ENCODE results near the gene CFI. TPM values are rescaled to one million over a fixed set of nuclear protein-coding genes. Genes with fewer than 3 reads are reported as not detected.

The CFI gene
- total RNA-seq, 1 donor from 2014 or later, result not detected

DNA sequence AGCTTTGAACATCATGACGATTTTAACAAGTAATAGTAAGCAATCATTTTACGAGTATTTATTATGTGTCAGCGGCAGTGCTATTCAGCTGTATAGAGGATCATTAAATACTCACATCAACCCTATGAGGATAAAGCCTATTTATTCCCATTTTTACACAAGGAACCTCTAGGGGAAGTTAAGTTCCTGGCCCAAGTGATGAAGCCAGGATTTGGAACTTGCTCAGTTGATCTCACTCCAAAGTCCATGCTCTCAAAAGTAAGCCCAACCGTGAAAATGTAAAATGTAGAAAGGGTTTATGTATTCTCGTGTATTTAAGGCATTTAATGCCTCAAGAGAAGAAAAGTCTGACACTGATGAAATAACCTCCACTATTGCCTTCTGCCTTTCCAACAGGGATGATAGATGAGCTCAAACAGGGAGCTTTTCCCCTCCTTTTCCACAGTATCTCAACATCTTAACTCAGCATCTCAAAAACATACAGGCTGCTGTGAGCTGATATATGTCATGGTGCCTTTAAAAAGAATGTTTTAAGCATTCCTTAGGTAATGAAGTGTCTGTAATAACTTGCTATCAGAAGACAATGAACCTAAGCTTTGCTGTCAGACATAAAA is 36.9 kb downstream of the CFI start:
- Mint-ChIP-seq H3K27ac (ENCODE audit: unreplicated experiment) (no peak overlapping the region), H3K36me3 (ENCODE audit: unreplicated experiment) (no peaks in the 10 kb centered on the region), H3K9me3 (ENCODE audit: unreplicated experiment) (no peaks in the 10 kb centered on the region), H3K4me3 (ENCODE audit: unreplicated experiment) (no peak overlapping the region), H3K27me3 (ENCODE audit: unreplicated experiment) (no peaks in the 10 kb centered on the region), H3K4me1 (ENCODE audit: low read depth, unreplicated experiment) (no peaks in the 10 kb centered on the region)
- no peak for DNase-seq
- TF ChIP-seq, protein P1, sequence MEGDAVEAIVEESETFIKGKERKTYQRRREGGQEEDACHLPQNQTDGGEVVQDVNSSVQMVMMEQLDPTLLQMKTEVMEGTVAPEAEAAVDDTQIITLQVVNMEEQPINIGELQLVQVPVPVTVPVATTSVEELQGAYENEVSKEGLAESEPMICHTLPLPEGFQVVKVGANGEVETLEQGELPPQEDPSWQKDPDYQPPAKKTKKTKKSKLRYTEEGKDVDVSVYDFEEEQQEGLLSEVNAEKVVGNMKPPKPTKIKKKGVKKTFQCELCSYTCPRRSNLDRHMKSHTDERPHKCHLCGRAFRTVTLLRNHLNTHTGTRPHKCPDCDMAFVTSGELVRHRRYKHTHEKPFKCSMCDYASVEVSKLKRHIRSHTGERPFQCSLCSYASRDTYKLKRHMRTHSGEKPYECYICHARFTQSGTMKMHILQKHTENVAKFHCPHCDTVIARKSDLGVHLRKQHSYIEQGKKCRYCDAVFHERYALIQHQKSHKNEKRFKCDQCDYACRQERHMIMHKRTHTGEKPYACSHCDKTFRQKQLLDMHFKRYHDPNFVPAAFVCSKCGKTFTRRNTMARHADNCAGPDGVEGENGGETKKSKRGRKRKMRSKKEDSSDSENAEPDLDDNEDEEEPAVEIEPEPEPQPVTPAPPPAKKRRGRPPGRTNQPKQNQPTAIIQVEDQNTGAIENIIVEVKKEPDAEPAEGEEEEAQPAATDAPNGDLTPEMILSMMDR (IDR thresholded peaks at IDR 0.05; ENCODE audit: partially characterized antibody, unreplicated experiment), result no peak

- Mint-ChIP-seq H3K4me1 (ENCODE audit: low read depth, unreplicated experiment) (no peaks in the 10 kb centered on the region), H3K4me3 (ENCODE audit: unreplicated experiment) (no peak overlapping the region), H3K27ac (ENCODE audit: unreplicated experiment) (no peak overlapping the region), H3K27me3 (ENCODE audit: unreplicated experiment) (no peaks in the 10 kb centered on the region), H3K9me3 (ENCODE audit: unreplicated experiment) (no peaks in the 10 kb centered on the region), H3K36me3 (ENCODE audit: unreplicated experiment) (no peaks in the 10 kb centered on the region)
- no peak for DNase-seq
- TF ChIP-seq, protein P1 (IDR thresholded peaks at IDR 0.05; ENCODE audit: partially characterized antibody, unreplicated experiment), result no peak
Measured at GRCh38 chr4:109764376-109764775, 37.4 kb downstream of the CFI start.

- no peak overlapping the region for H3K4me3 Mint-ChIP-seq (ENCODE audit: unreplicated experiment)
- no peaks in the 10 kb centered on the region for H3K4me1 Mint-ChIP-seq (ENCODE audit: low read depth, unreplicated experiment)
- no peak overlapping the region for H3K27ac Mint-ChIP-seq (ENCODE audit: unreplicated experiment)
- H3K27me3 Mint-ChIP-seq (ENCODE audit: unreplicated experiment), result no peaks in the 10 kb centered on the region
- no peaks in the 10 kb centered on the region for H3K9me3 Mint-ChIP-seq (ENCODE audit: unreplicated experiment)
- no peak for DNase-seq
- no peaks in the 10 kb centered on the region for H3K36me3 Mint-ChIP-seq (ENCODE audit: unreplicated experiment)
- TF ChIP-seq, protein P1 (IDR thresholded peaks at IDR 0.05; ENCODE audit: partially characterized antibody, unreplicated experiment), result no peak
Measured at GRCh38 chr4:109760682-109761081, 41.1 kb downstream of the CFI start.

DNA sequence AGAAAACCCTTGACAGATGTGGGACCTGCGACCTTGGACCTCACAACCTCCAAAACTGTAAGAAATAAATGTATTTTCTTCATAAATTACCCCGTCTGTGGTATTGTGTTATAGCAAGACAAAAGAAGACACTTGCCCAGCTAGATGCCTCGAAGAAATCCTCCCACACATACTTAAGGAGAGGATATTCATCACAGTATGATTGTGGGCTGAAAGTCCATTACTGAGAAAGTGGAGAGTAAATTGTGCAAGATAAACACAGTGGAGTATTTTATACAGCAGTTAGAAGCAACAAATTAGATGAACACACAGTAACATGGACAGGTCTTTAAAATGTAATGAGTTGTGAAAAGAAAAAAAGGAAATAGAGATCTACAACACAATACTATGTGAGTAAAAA is 46.1 kb downstream of the CFI start:
- no peaks in the 10 kb centered on the region for H3K27me3 Mint-ChIP-seq (ENCODE audit: unreplicated experiment)
- DNase-seq, result no peak
- no peaks in the 10 kb centered on the region for H3K4me1 Mint-ChIP-seq (ENCODE audit: low read depth, unreplicated experiment)
- no peaks in the 10 kb centered on the region for H3K9me3 Mint-ChIP-seq (ENCODE audit: unreplicated experiment)
- H3K36me3 Mint-ChIP-seq (ENCODE audit: unreplicated experiment), result no peaks in the 10 kb centered on the region
- H3K4me3 Mint-ChIP-seq (ENCODE audit: unreplicated experiment), result no peak overlapping the region
- TF ChIP-seq, protein P1 (IDR thresholded peaks at IDR 0.05; ENCODE audit: partially characterized antibody, unreplicated experiment), result no peak
- H3K27ac Mint-ChIP-seq (ENCODE audit: unreplicated experiment), result no peak overlapping the region

DNA sequence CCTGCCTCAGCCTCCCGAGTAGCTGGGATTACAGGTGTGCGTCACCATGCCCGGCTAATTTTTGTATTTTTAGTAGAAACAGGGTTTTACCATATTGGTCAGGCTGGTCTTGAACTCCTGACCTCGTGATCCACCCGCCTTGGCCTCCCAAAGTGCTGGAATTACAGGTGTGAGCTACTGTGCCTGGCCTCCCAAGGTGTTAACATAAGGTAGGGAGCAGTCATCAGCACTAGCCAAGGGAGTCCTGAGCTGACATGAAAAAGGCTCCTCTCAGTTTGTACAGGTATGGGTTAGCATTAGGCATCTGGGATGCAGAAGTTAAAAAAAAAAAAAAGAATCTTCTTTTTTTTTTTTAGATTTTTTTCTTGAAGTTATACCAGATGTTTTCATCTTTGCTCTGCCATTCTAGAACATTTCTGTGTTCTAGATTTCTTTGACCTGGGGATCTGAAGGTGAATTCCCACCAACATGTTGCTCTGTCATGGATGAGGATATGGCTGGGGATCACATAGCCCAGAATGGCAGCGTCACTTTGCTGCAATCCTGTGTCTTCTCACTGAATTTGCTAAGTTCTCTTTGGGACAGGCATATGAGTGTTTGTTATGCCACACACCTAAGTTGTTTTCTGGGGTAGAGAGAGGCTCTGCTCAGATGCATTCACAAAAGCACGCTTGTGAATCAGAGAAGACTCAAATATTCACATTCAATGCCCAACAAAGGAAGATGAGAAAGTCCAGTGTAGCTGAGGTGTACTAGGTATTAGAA is 47.5 kb downstream of the CFI start:
- H3K27ac Mint-ChIP-seq (ENCODE audit: unreplicated experiment), result no peak overlapping the region
- H3K4me1 Mint-ChIP-seq (ENCODE audit: low read depth, unreplicated experiment), result no peaks in the 10 kb centered on the region
- H3K27me3 Mint-ChIP-seq (ENCODE audit: unreplicated experiment), result no peaks in the 10 kb centered on the region
- H3K4me3 Mint-ChIP-seq (ENCODE audit: unreplicated experiment), result no peak overlapping the region
- DNase-seq, result no peak
- H3K9me3 Mint-ChIP-seq (ENCODE audit: unreplicated experiment), result no peaks in the 10 kb centered on the region
- H3K36me3 Mint-ChIP-seq (ENCODE audit: unreplicated experiment), result no peaks in the 10 kb centered on the region
- TF ChIP-seq, protein P1 (IDR thresholded peaks at IDR 0.05; ENCODE audit: partially characterized antibody, unreplicated experiment), result no peak
